ENCODE results near the gene MYL7. TPM values are rescaled to one million over a fixed set of nuclear protein-coding genes. Genes with fewer than 3 reads are reported as not detected.

Gene MYL7
- total and polyA plus RNA-seq, 4 donors: 0.66 to 4.5 (median 2.2) TPM; not detected in 1

DNA sequence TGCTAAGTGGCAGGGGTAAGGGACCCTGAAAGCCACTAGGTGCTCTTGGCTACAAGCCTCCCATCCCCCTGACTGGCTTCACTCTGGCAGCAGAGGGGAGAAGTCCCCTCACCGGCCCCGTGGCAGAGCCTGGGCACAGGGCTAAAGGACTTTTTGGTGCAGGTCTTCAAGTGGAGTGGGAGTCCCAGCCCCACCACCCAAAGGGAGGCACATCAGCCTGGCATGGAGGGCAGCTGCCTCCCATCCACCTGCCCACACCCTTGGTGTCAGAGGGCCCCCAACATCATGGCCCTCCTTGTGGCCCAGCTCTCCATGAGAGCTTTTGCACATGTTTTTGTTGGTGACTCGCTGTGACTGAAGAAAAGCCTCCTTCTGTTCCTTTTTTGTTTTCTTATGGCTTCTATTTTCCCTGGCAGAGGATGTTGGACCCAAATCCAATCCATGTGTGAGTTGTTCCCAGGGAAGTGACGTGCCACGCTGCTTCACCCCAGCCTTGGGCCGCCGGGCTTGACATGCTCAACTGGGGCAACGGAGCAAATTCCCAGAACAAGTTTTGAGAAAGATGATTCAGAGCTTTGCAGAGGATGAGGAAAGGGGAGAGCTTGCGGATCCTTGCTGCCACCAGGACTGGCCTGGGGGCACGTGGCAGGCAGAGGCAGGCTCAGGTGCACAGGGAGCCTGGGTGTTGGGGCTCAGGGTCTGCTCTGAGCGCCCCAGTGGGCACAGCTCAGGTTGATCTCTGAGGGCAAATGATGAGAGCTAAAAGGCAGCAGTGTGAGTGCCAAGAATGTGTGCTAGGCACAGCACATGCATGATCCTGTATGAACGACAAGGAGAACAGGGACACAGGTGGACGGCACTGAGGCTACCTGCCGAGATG lies 38.9 kb downstream of the MYL7 start:
- peak in 1 of 6 donors; percentile 65 for DNase-seq (ENCODE audit: low read depth in 4 of 6, low spot score in 6 of 6)
- Histone ChIP-seq H3K27ac (ENCODE audit: low read depth, low read length) (peak overlapping the region; percentile 84), H3K4me1 (ENCODE audit: control insufficient read depth, insufficient read depth, low read length) (peaks cover 66% of the 10 kb centered on the region), H3K27me3 (ENCODE audit: control insufficient read depth, insufficient read depth, low read length) (peaks cover 2% of the 10 kb centered on the region), H3K36me3 (ENCODE audit: control insufficient read depth, insufficient read depth, low read length) (peaks cover 9% of the 10 kb centered on the region), H3K9me3 (ENCODE audit: control insufficient read depth, insufficient read depth, low read length) (no peaks in the 10 kb centered on the region), H3K4me3 (ENCODE audit: low read depth, low read length) (no peak overlapping the region)
- 74% methylated on average over 11 of the region's 14 CpGs for whole genome bisulfite sequencing (ENCODE audit: insufficient coverage)

DNA sequence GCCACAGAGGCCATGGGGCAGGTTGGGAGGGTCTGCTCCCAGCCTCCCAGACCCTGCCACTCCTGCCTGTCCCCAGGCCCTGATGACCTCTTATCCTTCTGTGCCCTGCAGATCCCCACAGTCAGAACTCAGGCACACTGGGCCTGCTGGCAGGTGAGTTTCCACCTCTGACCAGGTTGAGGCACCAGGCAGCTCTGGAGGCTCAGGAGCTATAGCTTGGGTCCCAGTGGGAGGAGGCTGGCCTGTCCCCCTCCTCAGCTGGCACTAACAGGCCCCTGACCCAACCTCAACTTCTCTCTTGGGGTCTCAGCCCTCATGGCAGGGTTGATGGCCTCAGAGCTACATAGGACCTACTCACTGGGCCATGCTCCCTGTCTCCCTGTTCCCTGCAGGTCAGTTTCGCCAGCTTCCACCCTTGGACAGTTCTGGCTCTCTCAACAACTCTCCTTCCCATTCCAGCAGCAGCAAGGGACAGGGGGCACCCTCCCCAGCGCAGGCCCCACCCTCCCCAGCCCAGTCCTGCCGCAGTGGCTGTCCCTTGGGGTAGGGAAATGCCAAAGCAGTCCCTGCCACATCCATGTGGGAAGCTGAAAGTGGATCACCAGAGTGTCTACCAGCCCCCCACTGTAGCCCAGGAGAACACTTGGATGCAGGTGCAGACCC lies 39.7 kb downstream of the MYL7 start:
- Histone ChIP-seq H3K4me1 (ENCODE audit: control insufficient read depth, insufficient read depth, low read length) (peaks cover 58% of the 10 kb centered on the region), H3K9me3 (ENCODE audit: control insufficient read depth, insufficient read depth, low read length) (no peaks in the 10 kb centered on the region), H3K27ac (ENCODE audit: low read depth, low read length) (peak overlapping the region; percentile 84), H3K27me3 (ENCODE audit: control insufficient read depth, insufficient read depth, low read length) (peaks cover 2% of the 10 kb centered on the region), H3K36me3 (ENCODE audit: control insufficient read depth, insufficient read depth, low read length) (peaks cover 1% of the 10 kb centered on the region), H3K4me3 (ENCODE audit: low read depth, low read length) (no peak overlapping the region)
- no peak for DNase-seq (ENCODE audit: low read depth in 4 of 6, low spot score in 6 of 6)
- WGBS (ENCODE audit: insufficient coverage): 96% methylated on average over 3 of the region's 3 CpGs

DNA sequence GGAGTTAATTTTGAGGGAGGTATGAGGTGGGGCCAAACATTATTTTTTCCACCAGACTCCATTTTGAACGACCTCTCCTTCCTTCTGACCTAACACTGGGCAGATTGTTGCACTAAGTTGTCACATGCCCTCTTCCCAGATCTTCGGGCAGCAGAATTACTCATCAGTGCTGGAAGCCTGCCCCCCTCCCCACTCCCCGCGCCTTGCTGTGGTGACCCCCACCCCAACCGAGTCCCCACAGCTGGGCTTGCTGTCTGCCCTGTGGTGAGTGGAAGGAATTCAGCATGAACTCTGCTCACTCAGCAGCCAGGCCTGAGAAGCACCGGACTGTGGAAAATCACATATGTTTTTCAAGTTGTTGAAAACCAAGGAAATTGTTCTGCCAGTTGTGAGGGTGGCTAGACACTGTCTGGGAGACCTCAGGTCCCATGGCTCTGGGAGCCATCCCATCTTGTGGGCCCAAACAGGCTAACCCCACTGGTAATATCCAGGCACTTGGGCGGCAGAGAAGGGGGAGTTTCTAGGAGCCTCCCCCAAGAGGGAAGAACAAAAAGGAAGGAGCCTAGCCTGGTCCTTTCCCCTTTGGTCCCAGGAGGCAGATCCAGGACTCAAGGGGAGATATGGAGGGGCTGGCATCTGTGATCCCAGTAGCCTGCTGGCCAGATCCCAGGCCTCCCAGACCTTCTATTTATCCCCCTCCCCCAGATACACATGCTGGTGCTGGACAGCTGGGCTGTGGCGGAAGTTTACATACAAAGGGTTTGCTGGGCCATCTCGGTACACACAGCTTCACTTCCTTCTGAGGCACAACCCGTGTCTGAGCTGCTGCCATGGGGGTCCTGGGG lies 40.5 kb downstream of the MYL7 start:
- H3K4me1 ChIP-seq (ENCODE audit: control insufficient read depth, insufficient read depth, low read length): peaks cover 50% of the 10 kb centered on the region
- peak in 1 of 6 donors; percentile 49 for DNase-seq (ENCODE audit: low read depth in 4 of 6, low spot score in 6 of 6)

DNA sequence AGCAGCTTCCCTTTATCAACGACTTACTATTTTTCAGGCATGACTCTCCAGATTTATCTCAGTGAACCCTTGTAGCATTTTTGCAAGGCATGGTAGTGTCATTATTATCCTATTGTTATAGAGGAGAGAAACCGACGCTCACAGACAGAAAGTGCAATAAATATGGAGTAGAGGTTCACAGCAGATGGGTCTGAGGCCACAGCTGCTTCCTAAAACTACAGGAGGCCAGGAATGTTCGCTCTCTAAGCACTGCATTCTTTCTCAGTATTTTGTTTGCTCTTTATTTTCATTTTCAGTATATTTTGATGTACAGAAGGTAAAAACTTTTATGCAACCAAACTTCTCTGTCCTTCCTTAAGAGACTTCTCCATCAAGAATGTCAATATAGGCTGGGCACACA lies 41.5 kb downstream of the MYL7 start:
- no peak for DNase-seq (ENCODE audit: low read depth in 4 of 6, low spot score in 6 of 6)
- H3K9me3 ChIP-seq (ENCODE audit: control insufficient read depth, insufficient read depth, low read length): no peaks in the 10 kb centered on the region
- peak overlapping the region; percentile 84 for H3K27ac ChIP-seq (ENCODE audit: low read depth, low read length)
- peaks cover 40% of the 10 kb centered on the region for H3K4me1 ChIP-seq (ENCODE audit: control insufficient read depth, insufficient read depth, low read length)
- H3K27me3 ChIP-seq (ENCODE audit: control insufficient read depth, insufficient read depth, low read length): peaks cover 1% of the 10 kb centered on the region
- H3K4me3 ChIP-seq (ENCODE audit: low read depth, low read length): no peak overlapping the region
- H3K36me3 ChIP-seq (ENCODE audit: control insufficient read depth, insufficient read depth, low read length): no peaks in the 10 kb centered on the region
- no CpG with 5 or more reads among the region's 4 CpGs for WGBS (ENCODE audit: insufficient coverage)

More for the DNA sequence above, 40.5 kb downstream of the MYL7 start:
- Histone ChIP-seq H3K4me3 (ENCODE audit: low read depth, low read length) (no peak overlapping the region), H3K36me3 (ENCODE audit: control insufficient read depth, insufficient read depth, low read length) (no peaks in the 10 kb centered on the region), H3K9me3 (ENCODE audit: control insufficient read depth, insufficient read depth, low read length) (no peaks in the 10 kb centered on the region), H3K27ac (ENCODE audit: low read depth, low read length) (peak overlapping the region; percentile 84), H3K27me3 (ENCODE audit: control insufficient read depth, insufficient read depth, low read length) (peaks cover 2% of the 10 kb centered on the region)
- WGBS (ENCODE audit: insufficient coverage): 86% methylated on average over 5 of the region's 10 CpGs

DNA sequence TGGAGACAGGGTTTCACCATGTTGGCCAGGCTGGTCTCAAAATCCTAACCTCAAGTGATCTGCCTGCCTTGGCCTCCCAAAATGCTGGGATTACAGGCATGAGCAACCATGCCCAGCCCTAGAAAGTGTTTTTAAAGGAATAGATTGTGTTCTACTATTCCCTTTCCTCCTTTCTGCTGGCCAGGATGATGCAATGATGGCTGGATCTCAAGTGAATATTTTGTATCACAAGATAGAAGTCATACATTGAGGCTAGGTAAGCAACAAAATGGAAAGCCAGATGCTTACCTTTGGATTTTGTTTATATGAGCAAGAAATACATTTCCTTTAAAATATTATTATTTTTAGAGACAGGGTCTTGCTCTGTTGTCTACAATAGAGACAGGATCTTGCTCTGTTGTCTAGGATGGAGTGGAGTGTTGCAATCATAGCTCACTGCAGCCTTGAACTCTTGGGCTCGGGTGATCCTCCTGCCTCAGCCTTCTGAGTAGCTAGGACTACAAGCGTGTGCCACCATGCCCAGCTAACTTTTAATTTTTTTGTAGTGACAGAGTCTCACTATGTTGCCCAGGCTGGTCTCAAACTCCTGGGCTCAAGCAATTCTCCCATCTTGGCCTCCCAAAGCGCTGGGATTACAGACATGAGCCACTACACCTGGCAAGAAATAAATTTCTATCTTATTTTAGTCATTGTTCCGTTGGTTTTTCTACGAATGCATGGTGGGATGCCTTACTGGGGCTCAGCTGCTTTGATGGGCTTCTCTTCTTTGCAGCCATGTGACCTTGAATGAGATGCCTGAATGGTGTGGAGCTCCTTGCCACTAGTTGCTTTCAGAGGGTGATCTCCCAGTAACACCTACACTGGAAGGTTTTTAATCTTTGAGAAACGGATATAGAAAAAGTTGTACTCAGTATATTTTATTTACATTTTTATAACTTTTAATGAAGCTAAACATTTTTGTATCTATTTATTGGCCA lies 42.8 kb downstream of the MYL7 start:
- H3K27me3 ChIP-seq (ENCODE audit: control insufficient read depth, insufficient read depth, low read length): no peaks in the 10 kb centered on the region
- H3K27ac ChIP-seq (ENCODE audit: low read depth, low read length): no peak overlapping the region
- 85% methylated on average over 3 of the region's 6 CpGs for WGBS (ENCODE audit: insufficient coverage)
- H3K36me3 ChIP-seq (ENCODE audit: control insufficient read depth, insufficient read depth, low read length): no peaks in the 10 kb centered on the region
- no peak overlapping the region for H3K4me3 ChIP-seq (ENCODE audit: low read depth, low read length)
- H3K4me1 ChIP-seq (ENCODE audit: control insufficient read depth, insufficient read depth, low read length): peaks cover 30% of the 10 kb centered on the region
- H3K9me3 ChIP-seq (ENCODE audit: control insufficient read depth, insufficient read depth, low read length): no peaks in the 10 kb centered on the region
- DNase-seq (ENCODE audit: low read depth in 4 of 6, low spot score in 6 of 6): no peak

DNA sequence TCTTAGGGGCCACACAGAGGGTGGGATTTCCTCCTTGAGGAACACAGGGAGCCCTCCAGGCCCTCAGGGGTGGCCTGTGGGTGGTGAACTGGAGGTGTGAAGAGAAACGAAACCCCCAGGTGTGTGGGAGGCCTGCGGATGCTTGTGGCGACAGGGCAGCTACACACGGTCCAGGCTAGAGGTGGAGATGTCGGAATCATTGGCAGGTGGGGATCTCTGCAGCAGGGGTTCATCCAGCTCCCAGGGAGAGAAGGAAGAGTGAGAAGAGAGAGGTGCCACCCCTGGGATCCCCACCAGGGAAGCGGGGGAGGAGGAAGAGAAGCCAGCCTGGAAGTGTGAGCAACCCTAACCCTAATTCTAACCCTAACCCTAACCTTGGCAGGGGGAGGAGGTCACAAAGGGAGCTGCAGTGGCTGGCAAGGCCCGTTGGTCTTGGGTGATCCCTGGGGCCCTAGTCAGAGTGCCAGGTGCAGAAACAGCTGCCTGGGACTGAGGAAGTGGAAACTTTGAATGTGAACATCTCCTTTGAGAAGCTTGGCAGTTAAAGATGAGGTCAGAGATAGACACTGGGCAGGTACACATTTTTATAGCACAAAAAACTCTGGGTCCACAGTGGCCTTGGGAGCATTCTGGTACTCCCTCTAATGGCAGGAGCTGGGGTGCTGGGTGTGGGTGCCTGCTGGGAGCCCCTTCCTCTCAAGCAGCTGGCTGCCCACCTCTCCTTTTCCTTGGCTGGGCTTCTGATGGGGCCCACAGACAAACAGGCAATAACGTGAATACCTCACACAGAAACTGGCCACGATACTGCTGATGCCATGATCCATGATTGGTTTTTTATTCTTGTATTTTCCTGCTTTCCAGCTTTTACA lies 43.8 kb downstream of the MYL7 start:
- no peak for DNase-seq (ENCODE audit: low read depth in 4 of 6, low spot score in 6 of 6)
- Histone ChIP-seq H3K4me1 (ENCODE audit: control insufficient read depth, insufficient read depth, low read length) (peaks cover 20% of the 10 kb centered on the region), H3K9me3 (ENCODE audit: control insufficient read depth, insufficient read depth, low read length) (no peaks in the 10 kb centered on the region), H3K27ac (ENCODE audit: low read depth, low read length) (no peak overlapping the region), H3K4me3 (ENCODE audit: low read depth, low read length) (no peak overlapping the region), H3K27me3 (ENCODE audit: control insufficient read depth, insufficient read depth, low read length) (no peaks in the 10 kb centered on the region), H3K36me3 (ENCODE audit: control insufficient read depth, insufficient read depth, low read length) (no peaks in the 10 kb centered on the region)
- 80% methylated on average over 8 of the region's 9 CpGs for WGBS (ENCODE audit: insufficient coverage)

DNA sequence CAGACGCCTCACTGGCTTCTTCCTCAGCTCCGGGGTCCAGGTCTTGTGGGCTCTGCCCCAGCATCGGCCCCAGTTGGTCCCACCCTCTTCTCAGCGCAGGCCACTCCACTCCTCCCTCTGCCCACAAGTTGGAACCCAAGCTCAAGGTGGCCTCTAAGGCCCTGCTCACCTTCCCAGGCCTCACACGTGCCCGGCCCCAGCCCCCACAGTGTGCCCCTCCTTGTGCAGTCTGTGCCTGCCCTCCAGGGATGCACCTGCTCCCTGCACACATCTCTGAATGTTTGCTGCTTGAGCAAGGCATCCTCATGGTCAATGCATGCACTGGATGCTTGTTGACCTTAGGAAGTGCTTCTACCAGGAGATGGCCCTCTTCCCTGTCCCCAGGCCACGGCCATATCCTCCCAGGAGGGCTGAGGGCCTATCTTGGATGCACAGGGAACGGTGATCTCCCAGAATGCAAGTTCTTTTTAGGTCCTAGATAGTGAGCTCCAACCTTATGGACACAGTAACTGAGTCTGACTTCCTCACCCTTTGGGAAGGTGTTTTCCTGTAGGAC lies 44.7 kb downstream of the MYL7 start:
- DNase-seq (ENCODE audit: low read depth in 4 of 6, low spot score in 6 of 6): no peak
- Histone ChIP-seq H3K4me1 (ENCODE audit: control insufficient read depth, insufficient read depth, low read length) (peaks cover 11% of the 10 kb centered on the region), H3K27ac (ENCODE audit: low read depth, low read length) (no peak overlapping the region), H3K27me3 (ENCODE audit: control insufficient read depth, insufficient read depth, low read length) (no peaks in the 10 kb centered on the region), H3K9me3 (ENCODE audit: control insufficient read depth, insufficient read depth, low read length) (no peaks in the 10 kb centered on the region), H3K36me3 (ENCODE audit: control insufficient read depth, insufficient read depth, low read length) (no peaks in the 10 kb centered on the region), H3K4me3 (ENCODE audit: low read depth, low read length) (no peak overlapping the region)
- 83% methylated on average over 7 of the region's 8 CpGs for WGBS (ENCODE audit: insufficient coverage)

DNA sequence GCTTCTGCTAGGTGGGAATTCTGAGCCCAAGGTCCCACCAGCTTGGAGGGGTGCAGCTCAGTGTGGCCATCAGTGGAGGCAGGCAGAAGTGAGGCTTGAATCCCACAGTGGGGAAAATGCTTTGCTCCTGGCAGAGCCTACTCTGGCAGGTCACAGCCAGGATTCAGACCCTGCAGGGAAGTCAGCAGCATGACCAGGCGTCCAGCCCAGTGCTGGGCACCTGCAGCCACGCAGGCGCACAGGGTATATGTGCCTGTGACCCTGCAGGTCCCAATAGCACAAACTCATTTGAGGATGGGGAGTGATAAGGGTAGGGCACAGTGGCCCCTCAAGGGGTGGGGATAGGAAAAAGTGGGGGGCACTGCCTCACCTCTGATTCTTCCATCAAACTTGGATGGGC lies 45.4 kb downstream of the MYL7 start:
- Histone ChIP-seq H3K9me3 (ENCODE audit: control insufficient read depth, insufficient read depth, low read length) (no peaks in the 10 kb centered on the region), H3K27ac (ENCODE audit: low read depth, low read length) (no peak overlapping the region), H3K27me3 (ENCODE audit: control insufficient read depth, insufficient read depth, low read length) (no peaks in the 10 kb centered on the region), H3K4me1 (ENCODE audit: control insufficient read depth, insufficient read depth, low read length) (peaks cover 4% of the 10 kb centered on the region), H3K4me3 (ENCODE audit: low read depth, low read length) (no peak overlapping the region), H3K36me3 (ENCODE audit: control insufficient read depth, insufficient read depth, low read length) (no peaks in the 10 kb centered on the region)
- 72% methylated on average over 3 of the region's 3 CpGs for WGBS (ENCODE audit: insufficient coverage)
- no peak for DNase-seq (ENCODE audit: low read depth in 4 of 6, low spot score in 6 of 6)
